ENCODE measurements around the gene WDR45B. TPM values are rescaled to one million over a fixed set of nuclear protein-coding genes. Genes with fewer than 3 reads are reported as not detected.

The WDR45B gene
- total and polyA plus RNA-seq, 2 donors (not counting 3 experiments of a cell fraction or from before 2014, with no cell fraction given) = 62.0 to 76.7 TPM

GRCh38 chr17:82592289-82592766 is 55.9 kb downstream of the WDR45B start:
- Histone ChIP-seq H3K79me2 (ENCODE audit: control insufficient read depth, insufficient read depth, low read length) (peaks cover 4% of the 10 kb centered on the region), H3K9ac (replicated peaks; ENCODE audit: extremely low read depth, insufficient read depth, low read length) (no peak overlapping the region), H3K27me3 (ENCODE audit: control insufficient read depth in 2 of 2, insufficient read depth in 2 of 2, low read length in 2 of 2) (no peaks in the 10 kb centered on the region), H3K4me1 (ENCODE audit: control insufficient read depth, extremely low read depth, insufficient read depth, low read length) (peaks cover 8% of the 10 kb centered on the region), H2AFZ (ENCODE audit: low read depth, low read length) (no peak overlapping the region), H3K9me1 (replicated peaks; ENCODE audit: control insufficient read depth, extremely low read depth, insufficient read depth, low read length) (no peaks in the 10 kb centered on the region), H3K4me3 (replicated peaks in 1 of 3; ENCODE audit: insufficient read depth in 1 of 3, low read depth in 1 of 3, low read length in 3 of 3) (no peak overlapping the region), H3K9me3 (replicated peaks; ENCODE audit: control insufficient read depth, insufficient read depth, low read length) (no peaks in the 10 kb centered on the region), H3K36me3 (ENCODE audit: control insufficient read depth in 2 of 2, extremely low read depth in 1 of 2, insufficient read depth in 2 of 2, low read length in 2 of 2) (peaks cover 0 to 25% of the 10 kb centered on the region in 2 experiments), H3K4me2 (ENCODE audit: insufficient read depth, low read length) (no peak overlapping the region), H3K27ac (ENCODE audit: insufficient read depth, low read depth, low read length) (no peak overlapping the region), H4K20me1 (replicated peaks; ENCODE audit: control insufficient read depth, extremely low read depth, insufficient read depth, low read length) (no peaks in the 10 kb centered on the region)
- TF ChIP-seq POLR2A (IDR thresholded peaks at IDR 0.05; ENCODE audit: low read depth, low read length) = no peak
- no peak for TF ChIP-seq MAX (IDR thresholded peaks at IDR 0.05; ENCODE audit: insufficient read depth, insufficient read length)
- no TSS peak for BruUV-seq (replicated peaks)
- intact Hi-C loops (cut with micrococcal nuclease) = no loop called here
- dilution Hi-C loops (cut with MboI; ENCODE audit: extremely low pct_ligation_motif_present, low sequenced_read_pairs) = no loop called here
- DNase-seq (ENCODE audit: low read depth, low spot score) (no peak), FAIRE-seq (no peak)
- ChIA-PET CTCF (no interaction called here), POLR2A (no interaction called here)

GRCh38 chr17:82590881-82591539 is 57.2 kb downstream of the WDR45B start:
- H3K9me3 ChIP-seq (replicated peaks; ENCODE audit: control insufficient read depth, insufficient read depth, low read length) = no peaks in the 10 kb centered on the region
- peaks cover 0 to 18% of the 10 kb centered on the region in 2 experiments for H3K36me3 ChIP-seq (ENCODE audit: control insufficient read depth in 2 of 2, extremely low read depth in 1 of 2, insufficient read depth in 2 of 2, low read length in 2 of 2)
- H3K4me3 ChIP-seq (replicated peaks in 1 of 3; ENCODE audit: insufficient read depth in 1 of 3, low read depth in 1 of 3, low read length in 3 of 3) = no peak overlapping the region
- H4K20me1 ChIP-seq (replicated peaks; ENCODE audit: control insufficient read depth, extremely low read depth, insufficient read depth, low read length) = no peaks in the 10 kb centered on the region
- peaks cover 8% of the 10 kb centered on the region for H3K4me1 ChIP-seq (ENCODE audit: control insufficient read depth, extremely low read depth, insufficient read depth, low read length)
- no peak for FAIRE-seq
- CTCF ChIA-PET = no interaction called here
- H3K79me2 ChIP-seq (ENCODE audit: control insufficient read depth, insufficient read depth, low read length) = peaks cover 4% of the 10 kb centered on the region
- no peak for DNase-seq (ENCODE audit: low read depth, low spot score)
- no peak overlapping the region for H2AFZ ChIP-seq (ENCODE audit: low read depth, low read length)
- dilution Hi-C loops (cut with MboI; ENCODE audit: extremely low pct_ligation_motif_present, low sequenced_read_pairs) = no loop called here
- no peak overlapping the region for H3K4me2 ChIP-seq (ENCODE audit: insufficient read depth, low read length)
- H3K27me3 ChIP-seq (ENCODE audit: control insufficient read depth in 2 of 2, insufficient read depth in 2 of 2, low read length in 2 of 2) = no peaks in the 10 kb centered on the region
- intact Hi-C loops (cut with micrococcal nuclease) = no loop called here
- BruUV-seq (replicated peaks) = no TSS peak
- H3K27ac ChIP-seq (ENCODE audit: insufficient read depth, low read depth, low read length) = no peak overlapping the region
- no peaks in the 10 kb centered on the region for H3K9me1 ChIP-seq (replicated peaks; ENCODE audit: control insufficient read depth, extremely low read depth, insufficient read depth, low read length)
- POLR2A ChIA-PET = no interaction called here
- TF ChIP-seq JUN (IDR thresholded peaks at IDR 0.05; ENCODE audit: borderline replicate concordance, insufficient read depth, insufficient read length, low read depth) (no peak), FOS (IDR thresholded peaks at IDR 0.05; ENCODE audit: borderline replicate concordance, insufficient read depth, low read length) (no peak), GATA2 (IDR thresholded peaks at IDR 0.05; ENCODE audit: insufficient read depth, insufficient read length, low read depth, low read length) (no peak), MAX (IDR thresholded peaks at IDR 0.05; ENCODE audit: insufficient read depth, insufficient read length) (no peak), POLR2A (IDR thresholded peaks at IDR 0.05; ENCODE audit: low read depth, low read length) (no peak), EZH2 (IDR thresholded peaks at IDR 0.05; ENCODE audit: borderline replicate concordance, low read depth, low read length, severe bottlenecking) (no peak), POLR2AphosphoS5 (IDR thresholded peaks at IDR 0.05; ENCODE audit: insufficient read depth, low read depth, low read length) (no peak), MYC (IDR thresholded peaks at IDR 0.05; ENCODE audit: low read depth, low read length) (no peak), CTCF (IDR thresholded peaks at IDR 0.05; ENCODE audit: extremely low read depth in 1 of 2, insufficient read depth in 1 of 2, low read depth in 1 of 2, low read length in 2 of 2) (no peak)
- no peak overlapping the region for H3K9ac ChIP-seq (replicated peaks; ENCODE audit: extremely low read depth, insufficient read depth, low read length)
